ENCODE measurements around the gene OR10A2. TPM values are rescaled to one million over a fixed set of nuclear protein-coding genes. Genes with fewer than 3 reads are reported as not detected.
"Not testable (repeated sequence)": the region's sequence is repeated elsewhere in the genome, so short reads cannot be mapped to it uniquely, and the experiment has no call there.

OR10A2 gene
- total RNA-seq, 1 donor from 2014 or later: not detected

GRCh38 chr11:6864438-6864837 lies 1.6 kb downstream of the OR10A2 start:
- Histone ChIP-seq H3K36me3 (no peaks in the 10 kb centered on the region), H3K27me3 (ENCODE audit: low read depth) (no peaks in the 10 kb centered on the region), H3K27ac (no peak overlapping the region), H3K9me3 (no peaks in the 10 kb centered on the region), H3K4me3 (no peak overlapping the region), H3K4me1 (no peaks in the 10 kb centered on the region)
- DNase-seq: no peak
- TF ChIP-seq, protein P1, sequence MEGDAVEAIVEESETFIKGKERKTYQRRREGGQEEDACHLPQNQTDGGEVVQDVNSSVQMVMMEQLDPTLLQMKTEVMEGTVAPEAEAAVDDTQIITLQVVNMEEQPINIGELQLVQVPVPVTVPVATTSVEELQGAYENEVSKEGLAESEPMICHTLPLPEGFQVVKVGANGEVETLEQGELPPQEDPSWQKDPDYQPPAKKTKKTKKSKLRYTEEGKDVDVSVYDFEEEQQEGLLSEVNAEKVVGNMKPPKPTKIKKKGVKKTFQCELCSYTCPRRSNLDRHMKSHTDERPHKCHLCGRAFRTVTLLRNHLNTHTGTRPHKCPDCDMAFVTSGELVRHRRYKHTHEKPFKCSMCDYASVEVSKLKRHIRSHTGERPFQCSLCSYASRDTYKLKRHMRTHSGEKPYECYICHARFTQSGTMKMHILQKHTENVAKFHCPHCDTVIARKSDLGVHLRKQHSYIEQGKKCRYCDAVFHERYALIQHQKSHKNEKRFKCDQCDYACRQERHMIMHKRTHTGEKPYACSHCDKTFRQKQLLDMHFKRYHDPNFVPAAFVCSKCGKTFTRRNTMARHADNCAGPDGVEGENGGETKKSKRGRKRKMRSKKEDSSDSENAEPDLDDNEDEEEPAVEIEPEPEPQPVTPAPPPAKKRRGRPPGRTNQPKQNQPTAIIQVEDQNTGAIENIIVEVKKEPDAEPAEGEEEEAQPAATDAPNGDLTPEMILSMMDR (IDR thresholded peaks at IDR 0.05): no peak
- no peak for ATAC-seq
- intact Hi-C loops (cut with DNase I): no loop called here

GRCh38 chr11:6871278-6871677 lies 8.4 kb downstream of the OR10A2 start:
- Histone ChIP-seq H3K9me3 (no peaks in the 10 kb centered on the region), H3K27me3 (ENCODE audit: low read depth) (no peaks in the 10 kb centered on the region), H3K36me3 (no peaks in the 10 kb centered on the region), H3K4me3 (no peak overlapping the region), H3K27ac (no peak overlapping the region), H3K4me1 (no peaks in the 10 kb centered on the region)
- TF ChIP-seq, protein P1 (IDR thresholded peaks at IDR 0.05): no peak
- no peak for DNase-seq
- no peak for ATAC-seq
- intact Hi-C loops (cut with DNase I): no loop called here

- TF ChIP-seq, protein P1 (IDR thresholded peaks at IDR 0.05): no peak
- Histone ChIP-seq H3K27ac (no peak overlapping the region), H3K4me1 (no peaks in the 10 kb centered on the region), H3K36me3 (no peaks in the 10 kb centered on the region), H3K9me3 (no peaks in the 10 kb centered on the region), H3K27me3 (ENCODE audit: low read depth) (no peaks in the 10 kb centered on the region), H3K4me3 (no peak overlapping the region)
- intact Hi-C loops (cut with DNase I): no loop called here
- ATAC-seq: no peak
- no peak for DNase-seq
Measured at GRCh38 chr11:6875761-6876160, 12.9 kb downstream of the OR10A2 start.

GRCh38 chr11:6876325-6876724 lies 13.5 kb downstream of the OR10A2 start, which contains the start of gene OR10A4:
TSS of gene OR10A4 (plus strand) at chr11:6876625. CDS start at chr11:6876648, 23 bp downstream.
- TF ChIP-seq, protein P1 (IDR thresholded peaks at IDR 0.05): no peak
- Histone ChIP-seq H3K27ac (no peak within 1 kb of the TSS), H3K36me3 (no peaks in the 10 kb centered on the region), H3K27me3 (ENCODE audit: low read depth) (no peaks in the 10 kb centered on the region), H3K4me1 (no peaks in the 10 kb centered on the region), H3K4me3 (no peak within 1 kb of the TSS), H3K9me3 (no peaks in the 10 kb centered on the region)
- ATAC-seq: no peak
- intact Hi-C loops (cut with DNase I): no loop called here
- DNase-seq: no peak

- ATAC-seq (no peak), DNase-seq (no peak)
- no peak overlapping the region for H3K27ac ChIP-seq
- intact Hi-C loops (cut with DNase I): no loop called here
- no peaks in the 10 kb centered on the region for H3K36me3 ChIP-seq
- no peak overlapping the region for H3K4me3 ChIP-seq
- H3K4me1 ChIP-seq: no peaks in the 10 kb centered on the region
- no peaks in the 10 kb centered on the region for H3K27me3 ChIP-seq (ENCODE audit: low read depth)
- TF ChIP-seq, protein P1 (IDR thresholded peaks at IDR 0.05): no peak
- H3K9me3 ChIP-seq: no peaks in the 10 kb centered on the region
Measured at GRCh38 chr11:6876914-6877313, 14.1 kb downstream of the OR10A2 start.

GRCh38 chr11:6882751-6883150 lies 19.9 kb downstream of the OR10A2 start:
- no peaks in the 10 kb centered on the region for H3K9me3 ChIP-seq
- intact Hi-C loops (cut with DNase I): no loop called here
- TF ChIP-seq, protein P1 (IDR thresholded peaks at IDR 0.05): no peak
- DNase-seq (no peak), ATAC-seq (no peak)
- no peak overlapping the region for H3K27ac ChIP-seq
- H3K4me3 ChIP-seq: no peak overlapping the region
- H3K27me3 ChIP-seq (ENCODE audit: low read depth): no peaks in the 10 kb centered on the region
- H3K36me3 ChIP-seq: no peaks in the 10 kb centered on the region
- H3K4me1 ChIP-seq: no peaks in the 10 kb centered on the region

DNA sequence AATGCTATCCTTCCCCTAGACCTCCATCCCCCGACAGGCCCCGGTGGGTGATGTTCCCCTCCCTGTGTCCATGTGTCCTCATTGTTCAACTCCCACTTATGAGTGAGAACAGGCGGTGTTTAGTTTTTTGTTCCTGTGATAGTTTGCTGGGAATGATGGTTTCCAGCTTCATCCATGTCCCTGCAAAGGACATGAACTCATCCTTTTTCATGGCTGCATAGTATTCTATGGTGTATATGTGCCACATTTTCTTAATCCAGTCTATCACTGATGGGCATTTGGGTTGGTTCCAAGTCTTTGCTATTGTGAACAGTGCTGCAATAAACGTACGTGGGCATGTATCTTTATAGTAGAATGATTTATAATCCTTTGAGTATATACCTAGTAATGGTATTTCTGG lies 24.9 kb downstream of the OR10A2 start:
- H3K36me3 ChIP-seq; H3K4me3 ChIP-seq; ATAC-seq; H3K27me3 ChIP-seq (ENCODE audit: low read depth); intact Hi-C loops (cut with DNase I); H3K27ac ChIP-seq; H3K9me3 ChIP-seq; DNase-seq; H3K4me1 ChIP-seq: not testable (repeated sequence)
